ENCODE data around the gene RUSC1.
"Not testable (repeated sequence)": the region's sequence is repeated elsewhere in the genome, so short reads cannot be mapped to it uniquely, and the experiment has no call there.

Gene RUSC1

DNA sequence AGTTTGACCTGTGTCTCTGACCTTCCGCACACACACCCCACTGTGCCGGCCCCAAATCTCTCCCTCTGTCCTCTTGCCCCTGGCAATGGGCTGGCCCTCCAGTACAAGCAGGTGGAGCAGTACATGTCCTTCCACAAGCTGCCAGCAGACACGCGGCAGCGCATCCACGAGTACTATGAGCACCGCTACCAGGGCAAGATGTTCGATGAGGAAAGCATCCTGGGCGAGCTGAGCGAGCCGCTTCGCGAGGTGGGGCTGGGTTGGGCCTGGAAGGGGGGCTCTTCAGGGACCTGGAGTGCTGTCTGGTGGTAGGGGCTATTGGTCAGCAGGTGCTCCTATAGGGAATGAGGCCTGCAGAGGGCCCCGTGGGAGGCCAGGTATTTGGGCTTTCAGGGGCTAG is 35.6 kb upstream of the RUSC1 start:
- no peak for DNase-seq (ENCODE audit: insufficient read length, low spot score)
- no peak for TF ChIP-seq POLR2A (IDR thresholded peaks at IDR 0.05; ENCODE audit: low read depth, low read length)
- FAIRE-seq: no peak

DNA sequence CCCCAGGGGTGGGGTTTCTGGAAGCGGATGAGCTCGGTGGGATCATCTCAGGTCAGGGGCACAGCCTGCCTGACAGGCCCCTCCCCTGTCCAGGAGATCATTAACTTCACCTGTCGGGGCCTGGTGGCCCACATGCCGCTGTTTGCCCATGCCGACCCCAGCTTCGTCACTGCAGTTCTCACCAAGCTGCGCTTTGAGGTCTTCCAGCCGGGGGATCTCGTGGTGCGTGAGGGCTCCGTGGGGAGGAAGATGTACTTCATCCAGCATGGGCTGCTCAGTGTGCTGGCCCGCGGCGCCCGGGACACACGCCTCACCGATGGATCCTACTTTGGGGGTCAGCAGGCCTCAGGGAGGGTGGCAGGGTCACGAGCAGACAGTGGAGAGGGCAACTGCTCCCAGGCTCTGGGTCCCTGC is 35.1 kb upstream of the RUSC1 start:
- TF ChIP-seq POLR2A (IDR thresholded peaks at IDR 0.05; ENCODE audit: low read depth, low read length): no peak
- FAIRE-seq (no peak), DNase-seq (ENCODE audit: insufficient read length, low spot score) (no peak)

DNA sequence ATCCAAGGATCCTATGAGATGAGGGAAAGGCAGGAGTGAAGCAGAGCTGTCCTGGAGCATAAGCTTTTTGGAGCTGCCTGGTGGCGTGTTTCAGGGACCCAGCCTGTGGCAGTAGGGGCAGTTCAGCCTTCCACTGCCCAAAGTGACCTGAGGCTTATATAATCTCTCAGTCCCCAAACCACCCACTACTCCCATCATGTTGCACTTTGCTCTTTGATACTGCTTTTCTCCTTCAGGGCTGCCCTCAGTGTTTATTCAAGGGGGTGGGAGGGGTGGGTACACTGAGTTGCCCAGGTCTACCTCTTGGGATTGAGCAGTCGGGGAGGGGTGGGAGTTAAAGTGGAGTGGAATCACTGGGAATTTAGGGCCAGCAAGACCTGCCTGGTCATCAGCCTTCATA is 34.1 kb upstream of the RUSC1 start:
- FAIRE-seq: no peak
- no peak for TF ChIP-seq POLR2A (IDR thresholded peaks at IDR 0.05; ENCODE audit: low read depth, low read length)
- no peak for DNase-seq (ENCODE audit: insufficient read length, low spot score)

DNA sequence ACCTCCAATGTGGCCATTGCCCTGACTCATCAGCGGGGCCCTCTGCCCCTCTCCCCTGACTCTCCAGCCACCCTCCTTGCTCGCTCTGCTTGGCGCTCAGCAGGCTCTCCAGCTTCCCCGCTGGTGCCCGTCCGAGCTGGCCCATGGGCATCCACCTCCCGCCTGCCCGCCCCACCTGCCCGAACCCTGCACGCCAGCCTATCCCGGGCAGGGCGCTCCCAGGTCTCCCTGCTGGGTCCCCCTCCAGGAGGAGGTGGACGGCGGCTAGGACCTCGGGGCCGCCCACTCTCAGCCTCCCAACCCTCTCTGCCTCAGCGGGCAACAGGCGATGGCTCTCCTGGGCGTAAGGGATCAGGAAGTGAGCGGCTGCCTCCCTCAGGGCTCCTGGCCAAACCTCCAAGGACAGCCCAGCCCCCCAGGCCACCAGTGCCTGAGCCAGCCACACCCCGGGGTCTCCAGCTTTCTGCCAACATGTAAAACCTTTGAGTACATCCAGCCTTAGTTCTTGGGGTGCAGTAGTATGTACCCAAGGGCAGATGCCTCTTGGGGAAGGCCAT is 32.6 kb upstream of the RUSC1 start:
- DNase-seq (ENCODE audit: insufficient read length, low spot score) (no peak), FAIRE-seq (no peak)
- TF ChIP-seq POLR2A (IDR thresholded peaks at IDR 0.05; ENCODE audit: low read depth, low read length): no peak

DNA sequence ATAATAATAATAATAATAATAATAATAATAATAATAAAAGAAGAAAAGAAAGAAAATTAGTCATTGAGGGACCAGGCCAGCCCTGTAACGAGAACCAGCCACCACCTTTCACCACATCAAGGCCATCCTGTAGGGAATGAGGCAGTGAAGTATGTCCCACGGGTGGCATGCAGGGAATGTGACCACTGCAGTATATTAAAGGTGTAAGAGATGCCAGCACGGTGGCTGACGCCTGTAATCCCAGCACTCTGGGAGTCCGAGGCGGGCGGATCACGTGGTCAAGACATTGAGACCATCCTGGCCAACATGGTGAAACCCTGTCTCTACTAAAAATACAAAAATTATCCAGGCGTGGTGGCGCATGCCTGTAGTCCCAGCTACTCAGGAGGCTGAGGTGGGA is 29.7 kb upstream of the RUSC1 start:
- not testable (repeated sequence) for DNase-seq (ENCODE audit: insufficient read length, low spot score); FAIRE-seq

DNA sequence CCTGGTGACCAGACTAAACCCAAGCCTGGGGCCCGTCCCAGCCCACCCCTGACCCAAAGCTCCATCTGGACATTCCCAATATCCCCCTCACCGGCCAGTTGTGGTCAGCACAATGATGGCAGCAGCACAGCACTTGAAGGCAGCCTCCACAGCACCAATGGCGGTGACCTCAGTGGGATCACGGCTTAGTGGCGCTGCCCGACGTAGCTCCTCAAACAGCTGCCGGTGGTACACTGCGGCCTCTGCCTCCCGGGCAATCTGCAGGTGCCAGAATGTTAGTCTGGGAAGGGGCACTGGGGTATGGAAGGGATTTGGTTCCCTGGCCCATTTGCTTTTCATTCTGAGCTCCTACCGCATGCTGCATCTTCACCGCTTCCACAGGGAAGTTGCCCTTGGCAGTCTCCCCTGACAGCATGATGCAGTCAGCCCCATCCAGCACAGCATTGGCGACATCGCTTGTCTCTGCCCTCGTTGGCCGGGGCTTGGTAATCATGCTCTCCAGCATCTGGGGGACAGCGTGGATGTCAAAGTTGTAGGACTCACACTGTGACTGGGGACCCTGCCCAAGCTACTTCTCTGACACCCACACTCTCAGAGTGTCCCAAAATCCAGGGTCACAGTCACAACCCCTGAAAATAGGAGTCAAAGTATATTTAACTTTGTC is 27.5 kb upstream of the RUSC1 start:
- TF ChIP-seq POLR2A (IDR thresholded peaks at IDR 0.05; ENCODE audit: low read depth, low read length): no peak
- FAIRE-seq (no peak), DNase-seq (ENCODE audit: insufficient read length, low spot score) (no peak)

DNA sequence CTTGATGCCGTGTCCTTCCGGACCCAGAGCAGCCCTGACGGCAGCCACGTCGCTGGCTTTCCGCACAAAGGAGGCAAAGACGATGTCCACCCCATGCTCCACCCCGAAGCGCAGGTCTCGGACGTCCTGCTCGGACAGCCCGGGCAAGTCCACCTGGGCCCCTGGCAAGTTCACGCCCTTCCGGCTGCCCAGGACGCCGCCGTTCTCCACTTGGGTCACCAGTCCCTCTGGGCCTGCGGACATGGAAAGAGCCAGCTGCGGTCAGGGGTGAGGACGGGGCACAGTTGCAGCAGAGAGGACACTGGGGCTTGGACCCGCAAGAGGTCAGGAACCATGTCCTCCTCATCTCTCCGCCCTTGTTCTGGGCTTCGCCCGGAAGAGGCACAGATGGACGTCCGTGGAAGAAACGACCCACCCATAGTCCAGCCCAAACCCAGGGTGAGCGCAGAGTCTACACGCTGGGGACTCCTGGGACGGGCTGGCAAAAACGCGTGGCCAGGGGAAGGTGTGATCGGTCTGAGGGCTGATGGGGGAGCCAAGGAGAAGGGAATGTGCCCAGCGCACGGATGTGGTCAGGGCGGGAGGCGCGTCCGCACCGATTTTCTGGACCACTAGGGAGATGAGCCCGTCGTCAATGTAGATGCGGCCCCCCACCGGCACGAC is 26.0 kb upstream of the RUSC1 start:
- TF ChIP-seq POLR2A (IDR thresholded peaks at IDR 0.05; ENCODE audit: low read depth, low read length): no peak
- no peak for DNase-seq (ENCODE audit: insufficient read length, low spot score)
- no peak for FAIRE-seq

DNA sequence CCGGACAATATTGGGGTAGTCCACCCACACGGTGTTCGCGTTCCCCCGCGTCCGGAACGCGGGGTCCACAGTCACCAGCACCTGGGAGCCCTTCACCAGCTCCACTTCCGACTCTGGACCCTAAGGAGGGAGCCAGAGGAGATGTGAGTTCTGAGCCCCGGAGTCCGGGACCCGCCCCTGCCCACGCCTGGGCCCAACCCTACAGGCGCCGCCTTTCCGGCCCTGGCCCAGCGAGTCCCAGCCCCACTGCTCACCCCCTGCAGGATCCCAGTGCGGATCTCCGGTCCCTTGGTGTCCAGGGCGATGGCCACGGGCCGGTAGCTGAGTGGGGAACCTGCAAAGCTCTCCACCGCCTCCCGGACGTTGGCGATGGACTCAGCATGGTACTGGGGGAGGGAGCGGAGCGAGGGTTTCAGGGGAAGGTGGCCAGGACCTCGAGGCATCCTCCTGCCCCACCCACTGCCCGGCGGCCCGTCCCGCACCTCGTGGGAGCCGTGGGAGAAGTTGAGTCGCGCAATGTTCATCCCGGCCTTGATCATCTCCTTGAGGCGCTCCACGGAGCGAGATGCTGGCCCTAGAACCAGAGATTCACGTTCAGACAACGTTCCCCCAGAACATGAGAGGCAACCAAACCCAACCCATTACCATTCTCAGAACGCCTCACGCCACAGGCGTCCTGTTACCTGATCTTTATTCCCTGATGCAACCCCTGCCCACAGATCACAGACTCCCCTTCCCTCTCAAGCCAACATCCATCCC is 25.3 kb upstream of the RUSC1 start:
- no peak for TF ChIP-seq POLR2A (IDR thresholded peaks at IDR 0.05; ENCODE audit: low read depth, low read length)
- FAIRE-seq: no peak

DNA sequence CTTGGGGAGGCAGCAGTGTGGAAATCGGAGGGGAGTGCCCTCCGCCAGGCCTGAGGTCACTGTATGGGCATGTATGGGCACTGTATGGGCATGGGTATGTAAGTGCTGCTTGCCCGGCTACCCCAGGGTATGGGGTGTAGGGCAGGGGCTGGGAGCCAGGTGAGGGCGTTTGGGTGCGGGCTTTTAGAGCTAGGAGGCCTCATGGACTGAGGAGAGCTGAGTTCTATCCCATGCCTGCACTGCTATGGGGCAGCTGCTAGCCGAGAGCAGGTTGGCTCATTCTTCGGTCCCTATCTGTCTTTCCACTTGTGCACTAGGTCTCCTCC is 24.8 kb upstream of the RUSC1 start:
- FAIRE-seq (no peak), DNase-seq (ENCODE audit: insufficient read length, low spot score) (no peak)
- TF ChIP-seq POLR2A (IDR thresholded peaks at IDR 0.05; ENCODE audit: low read depth, low read length): no peak

More for the DNA sequence above, 25.3 kb upstream of the RUSC1 start:
- no peak for DNase-seq (ENCODE audit: insufficient read length, low spot score)

DNA sequence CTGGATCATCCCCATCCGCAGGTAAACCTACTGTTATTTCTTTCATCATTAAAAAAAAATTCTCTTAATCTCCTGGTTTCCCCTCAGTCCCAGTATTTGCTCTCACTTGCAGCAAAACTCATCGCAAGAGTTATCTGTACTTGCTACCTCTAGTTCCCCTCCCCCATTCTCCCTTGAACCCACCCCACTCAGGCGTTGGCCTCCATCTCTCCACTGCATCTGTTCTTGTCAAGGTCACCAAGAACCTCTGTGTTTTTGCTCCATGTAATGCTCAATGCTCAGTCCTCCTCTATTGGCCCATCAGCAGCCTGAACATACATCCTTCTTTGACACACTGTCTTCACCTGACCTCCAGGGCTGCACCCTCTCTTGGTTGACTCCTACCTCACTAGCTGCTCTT is 24.0 kb upstream of the RUSC1 start:
- TF ChIP-seq POLR2A (IDR thresholded peaks at IDR 0.05; ENCODE audit: low read depth, low read length): no peak
- no peak for DNase-seq (ENCODE audit: insufficient read length, low spot score)
- no peak for FAIRE-seq

DNA sequence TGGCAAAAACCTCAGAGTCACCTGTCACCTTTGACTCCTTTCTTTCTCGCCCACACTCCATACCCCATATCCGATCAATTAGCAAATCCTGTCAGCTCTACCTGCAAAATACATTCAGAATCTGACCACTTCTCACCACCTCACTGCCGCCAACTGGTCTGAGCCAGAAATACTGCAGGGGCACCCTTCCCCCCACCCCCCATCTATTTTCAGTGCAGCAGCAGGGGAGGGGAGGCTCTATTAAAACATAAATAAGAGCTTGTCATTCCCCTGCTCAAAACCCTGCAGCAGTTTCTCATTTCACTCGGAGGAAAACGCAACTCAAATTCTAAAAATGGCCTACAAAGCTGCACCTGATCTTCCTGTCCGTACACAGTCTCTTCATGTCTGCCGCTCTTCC is 23.3 kb upstream of the RUSC1 start:
- DNase-seq (ENCODE audit: insufficient read length, low spot score): no peak
- no peak for TF ChIP-seq POLR2A (IDR thresholded peaks at IDR 0.05; ENCODE audit: low read depth, low read length)
- FAIRE-seq: no peak

DNA sequence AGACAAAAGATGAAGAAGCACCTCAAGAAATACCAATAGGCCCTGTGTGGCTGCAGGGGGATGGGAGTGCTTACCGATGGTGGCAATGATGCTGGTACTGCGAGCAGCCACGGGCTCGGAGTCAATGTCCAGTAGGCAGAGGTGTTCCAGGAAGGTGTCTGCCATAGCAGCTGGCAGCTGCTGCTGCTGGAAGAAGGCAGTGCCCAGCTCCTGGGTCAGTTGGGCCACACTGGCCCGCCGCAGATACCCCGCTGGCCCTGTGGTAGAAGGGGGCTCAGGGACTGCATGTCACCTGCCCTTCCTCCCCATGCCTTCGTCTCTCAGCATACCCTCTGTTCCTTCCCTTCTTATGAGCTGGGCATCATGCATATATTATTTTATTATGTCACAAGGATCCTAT is 20.7 kb upstream of the RUSC1 start:
- FAIRE-seq: no peak
- TF ChIP-seq POLR2A (IDR thresholded peaks at IDR 0.05; ENCODE audit: low read depth, low read length): no peak
- DNase-seq (ENCODE audit: insufficient read length, low spot score): no peak

DNA sequence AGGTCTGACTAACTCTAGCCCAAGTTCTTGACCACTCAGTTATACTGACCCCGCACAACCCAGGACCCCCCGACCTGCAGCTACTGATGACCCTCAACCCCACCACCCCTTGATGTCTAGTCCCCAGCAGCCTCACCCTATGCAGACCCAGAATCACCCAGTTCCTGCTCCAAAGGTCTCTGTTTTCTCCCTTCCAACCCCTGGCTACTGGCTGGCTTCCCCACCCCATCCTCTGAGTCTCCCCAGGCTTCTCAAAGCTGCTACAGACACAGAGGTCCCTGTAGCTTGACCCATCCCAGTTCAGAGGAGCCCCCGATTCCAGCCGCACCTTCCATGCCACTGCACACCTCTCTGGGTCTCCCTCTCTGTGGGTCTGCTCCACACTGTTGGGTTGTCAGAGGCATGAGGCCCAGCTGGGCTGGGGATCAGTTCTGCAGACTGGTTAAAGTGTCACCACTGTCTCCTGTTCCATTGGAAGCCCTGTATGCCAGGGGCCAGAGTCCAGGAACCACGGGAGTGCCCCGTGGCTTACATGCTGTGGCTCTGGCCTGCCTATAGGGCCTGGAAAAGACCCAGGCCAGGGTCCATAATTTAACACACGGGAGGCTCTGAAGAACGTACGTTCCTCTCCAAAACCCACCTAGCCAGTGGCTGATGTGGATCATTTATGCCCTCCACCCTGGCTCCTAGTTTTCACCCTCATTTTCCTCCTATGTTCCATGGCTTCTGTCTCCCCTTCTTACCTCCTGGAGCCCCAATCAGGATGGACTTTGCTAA is 20.0 kb upstream of the RUSC1 start:
- DNase-seq (ENCODE audit: insufficient read length, low spot score) (no peak), FAIRE-seq (no peak)
- no peak for TF ChIP-seq POLR2A (IDR thresholded peaks at IDR 0.05; ENCODE audit: low read depth, low read length)

DNA sequence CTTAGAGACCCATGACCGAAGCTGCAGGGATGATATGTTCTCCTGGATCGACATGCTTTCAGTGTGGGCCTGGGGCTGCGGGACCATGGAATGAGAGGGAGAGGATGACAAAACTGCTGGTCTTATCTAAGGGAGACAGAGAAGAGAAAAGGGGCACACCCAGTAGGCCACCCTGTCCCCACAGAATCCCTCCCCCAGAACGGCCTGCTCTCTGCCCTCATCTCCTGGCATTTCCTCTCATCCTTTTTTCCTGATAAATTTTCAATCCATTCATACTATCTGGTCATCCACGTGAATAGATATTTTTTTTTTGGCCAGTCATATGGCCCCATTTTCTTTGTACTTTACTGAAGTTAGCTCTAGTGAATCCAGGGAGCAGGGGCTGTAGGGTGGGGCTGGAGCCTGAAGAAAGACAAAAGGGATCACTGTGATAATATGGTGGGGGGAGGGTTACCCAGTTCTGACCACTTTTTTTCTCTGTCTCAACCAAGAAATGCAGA is 19.3 kb upstream of the RUSC1 start, which contains the start of gene PKLR:
Gene PKLR, minus strand, starts transcription at position 97 of the 500 bp plus-strand sequence. Its CDS starts 43 bp downstream, at position 54.
- DNase-seq (ENCODE audit: insufficient read length, low spot score): no peak
- no peak for FAIRE-seq
- no peak for TF ChIP-seq POLR2A (IDR thresholded peaks at IDR 0.05; ENCODE audit: low read depth, low read length)
